NCI-H2171 treated with DMSO at 0.1 percent for 48 hours (cell line): ENCODE data around the gene SOCS3.

Experiments
- DNase-seq: peaks from one replicate; lab custom pipeline; 2025; lab: John Stamatoyannopoulos, UW

The SOCS3 gene, protein sequence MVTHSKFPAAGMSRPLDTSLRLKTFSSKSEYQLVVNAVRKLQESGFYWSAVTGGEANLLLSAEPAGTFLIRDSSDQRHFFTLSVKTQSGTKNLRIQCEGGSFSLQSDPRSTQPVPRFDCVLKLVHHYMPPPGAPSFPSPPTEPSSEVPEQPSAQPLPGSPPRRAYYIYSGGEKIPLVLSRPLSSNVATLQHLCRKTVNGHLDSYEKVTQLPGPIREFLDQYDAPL

GRCh38 chr17:78359997-78360370 is at the start of gene SOCS3:
Gene SOCS3 (minus strand): TSS chr17:78360077. CDS start chr17:78359095, 982 bp downstream.
- DNase-seq: peak; percentile 76

- DNase-seq: peak; percentile 78
Observed at GRCh38 chr17:78409191-78409928, 49.5 kb upstream of the SOCS3 start.

GRCh38 chr17:78408476-78409050 is 48.7 kb upstream of the SOCS3 start:
- DNase-seq: no peak

- peak; percentile 75 for DNase-seq
Observed at GRCh38 chr17:78407387-78408000, 47.6 kb upstream of the SOCS3 start.

DNA sequence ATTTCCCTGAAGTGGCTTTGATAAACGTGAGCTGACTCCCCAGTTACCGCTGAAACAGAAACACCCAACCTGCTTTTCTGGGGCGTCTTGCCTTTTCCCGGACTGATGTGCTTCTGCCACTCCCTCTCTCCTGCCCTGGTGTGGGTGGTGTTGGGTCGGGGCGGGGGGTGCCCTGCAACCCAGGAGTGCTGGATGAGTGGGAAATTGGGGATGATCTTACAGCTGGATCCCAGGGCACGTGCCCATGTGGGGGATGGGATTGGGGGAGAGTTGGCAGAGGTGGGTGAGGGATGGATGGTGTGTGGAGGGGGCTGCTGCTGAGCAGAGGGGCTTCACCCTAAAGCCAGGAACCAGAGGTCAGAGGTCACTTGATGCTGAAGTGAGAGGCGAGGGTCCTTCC is 47.0 kb upstream of the SOCS3 start:
- no peak for DNase-seq

GRCh38 chr17:78406396-78406795 is 46.5 kb upstream of the SOCS3 start:
- DNase-seq: no peak

- no peak for DNase-seq
Observed at GRCh38 chr17:78403822-78404221, 43.9 kb upstream of the SOCS3 start.

- no peak for DNase-seq
Observed at GRCh38 chr17:78401891-78402290, 42.0 kb upstream of the SOCS3 start.

DNA sequence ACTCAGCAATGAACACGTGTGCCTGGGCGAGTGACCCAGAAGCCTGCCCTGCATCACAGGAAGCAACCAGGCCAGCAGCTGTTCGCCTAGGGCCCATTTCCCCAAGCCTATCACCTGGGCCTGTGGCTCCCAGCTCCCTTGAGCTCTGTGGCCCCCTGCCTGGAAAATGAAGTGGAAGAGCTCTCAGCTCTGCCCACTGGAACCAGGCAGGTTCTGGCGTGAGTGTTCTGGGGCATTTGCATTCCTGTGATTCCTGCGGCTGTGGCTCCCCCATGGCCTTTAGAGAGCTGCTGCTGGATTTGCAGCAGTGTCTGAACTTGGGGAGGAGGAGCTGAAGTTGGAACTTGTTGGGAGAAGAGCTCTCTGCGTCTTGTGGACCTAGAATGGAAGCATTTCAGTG is 41.4 kb upstream of the SOCS3 start:
- DNase-seq: no peak

- no peak for DNase-seq
Observed at GRCh38 chr17:78400581-78401240, 40.8 kb upstream of the SOCS3 start.

DNA sequence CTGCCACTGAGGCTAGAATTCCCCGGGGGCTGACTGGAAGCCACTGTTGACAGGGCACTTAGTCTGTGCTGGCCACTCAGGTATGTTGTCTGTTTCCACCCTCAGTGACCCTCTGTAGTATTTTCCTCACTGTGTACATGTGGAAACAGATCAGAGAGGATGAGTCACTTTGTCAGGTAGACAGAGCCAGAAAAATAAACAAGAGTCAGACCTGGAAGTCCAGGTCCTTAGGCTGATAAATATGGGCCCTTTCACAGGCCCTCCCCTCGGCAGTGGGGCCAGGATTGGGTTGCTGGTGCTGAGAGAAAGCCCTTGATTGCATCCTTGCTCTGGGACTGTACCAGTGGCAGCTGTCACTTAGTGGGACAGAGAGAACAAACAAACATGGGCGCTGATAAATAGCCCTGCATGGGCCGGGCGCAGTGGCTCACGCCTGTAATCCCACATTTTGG is 39.8 kb upstream of the SOCS3 start:
- DNase-seq: no peak

- DNase-seq: no peak
Observed at GRCh38 chr17:78399028-78399692, 39.3 kb upstream of the SOCS3 start.

DNA sequence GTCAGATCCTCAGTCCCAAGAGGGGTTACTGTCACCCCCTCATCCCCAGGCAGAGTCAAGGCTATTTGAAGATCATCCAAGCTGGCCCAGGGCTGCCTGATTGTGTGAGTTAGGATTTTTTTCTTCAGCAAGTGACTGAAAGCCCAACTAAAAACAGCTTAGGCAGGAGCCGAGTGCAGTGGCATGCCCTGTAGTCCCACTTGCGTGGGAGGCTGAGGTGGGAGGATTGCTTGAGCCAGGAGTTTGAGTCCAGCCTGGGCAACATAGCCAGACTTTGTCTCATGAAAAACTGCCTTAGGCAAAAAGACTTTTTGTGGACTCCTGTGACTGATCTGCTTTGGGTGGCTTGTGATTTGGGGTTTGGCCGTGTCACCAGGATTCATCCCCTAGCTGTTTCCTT is 38.5 kb upstream of the SOCS3 start:
- no peak for DNase-seq

DNA sequence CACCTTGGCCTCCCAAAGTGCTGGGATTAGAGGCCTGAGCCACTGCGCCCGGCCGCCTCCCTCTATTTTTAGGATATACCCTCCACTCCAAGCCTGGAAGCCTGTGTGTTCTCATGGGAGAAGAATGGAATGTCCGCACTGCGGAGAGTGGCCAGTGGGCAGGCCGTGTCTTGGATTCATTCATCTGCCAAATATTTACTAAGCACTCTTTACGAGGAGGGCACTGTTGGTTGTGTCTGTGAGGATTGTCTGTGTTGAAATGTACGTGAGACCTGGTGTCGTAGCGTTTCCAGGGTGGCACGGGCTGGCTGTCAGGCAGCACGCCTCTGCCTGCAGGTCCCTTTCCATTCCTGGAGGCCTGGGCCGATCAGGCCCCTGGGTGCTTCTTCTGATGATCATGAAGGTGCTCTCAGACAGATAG is 37.8 kb upstream of the SOCS3 start:
- no peak for DNase-seq

- DNase-seq: no peak
Observed at GRCh38 chr17:78396441-78397337, 36.8 kb upstream of the SOCS3 start.

DNA sequence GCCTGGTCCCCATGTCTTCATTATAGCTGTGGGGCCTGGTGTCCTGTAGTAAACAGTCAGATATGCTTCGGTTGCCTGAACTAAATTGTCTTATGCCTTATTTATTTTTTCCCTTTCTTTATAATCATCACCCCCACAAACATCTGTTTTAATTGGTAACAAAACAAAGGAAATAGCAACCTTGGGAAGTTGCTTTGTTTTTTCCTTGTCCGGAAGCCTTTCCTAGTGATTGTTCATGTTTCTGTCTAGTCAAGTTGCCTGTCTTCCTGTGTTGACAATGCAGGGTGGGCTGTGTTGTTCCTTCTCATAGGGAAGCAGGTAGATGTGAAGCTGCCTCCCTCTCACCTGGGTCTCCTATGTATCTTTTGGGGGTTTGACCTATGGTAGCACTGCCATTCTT is 35.3 kb upstream of the SOCS3 start:
- no peak for DNase-seq

DNA sequence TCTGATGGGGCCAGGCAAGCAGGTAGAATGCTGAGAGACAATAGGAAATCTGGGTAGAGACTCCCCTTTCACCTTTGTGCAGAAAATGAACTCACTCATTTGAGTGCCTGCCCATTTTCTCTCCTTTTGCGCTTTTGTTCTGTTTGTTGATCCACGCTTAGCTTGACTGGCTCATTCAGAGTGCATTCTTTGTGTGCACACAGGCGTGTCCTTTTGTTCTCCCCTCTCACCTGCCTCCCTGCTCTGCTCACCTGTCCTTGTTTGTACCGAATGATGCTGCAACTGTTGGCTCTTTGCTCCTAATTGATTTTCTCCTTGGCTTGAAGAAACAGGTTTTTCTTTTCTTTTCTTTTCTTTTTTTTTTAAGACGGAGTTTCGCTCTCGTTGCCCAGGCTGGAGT is 34.3 kb upstream of the SOCS3 start:
- DNase-seq: no peak

GRCh38 chr17:78393575-78393974 is 33.7 kb upstream of the SOCS3 start:
- DNase-seq: no peak

- DNase-seq: no peak
Observed at GRCh38 chr17:78392295-78392694, 32.4 kb upstream of the SOCS3 start.

DNA sequence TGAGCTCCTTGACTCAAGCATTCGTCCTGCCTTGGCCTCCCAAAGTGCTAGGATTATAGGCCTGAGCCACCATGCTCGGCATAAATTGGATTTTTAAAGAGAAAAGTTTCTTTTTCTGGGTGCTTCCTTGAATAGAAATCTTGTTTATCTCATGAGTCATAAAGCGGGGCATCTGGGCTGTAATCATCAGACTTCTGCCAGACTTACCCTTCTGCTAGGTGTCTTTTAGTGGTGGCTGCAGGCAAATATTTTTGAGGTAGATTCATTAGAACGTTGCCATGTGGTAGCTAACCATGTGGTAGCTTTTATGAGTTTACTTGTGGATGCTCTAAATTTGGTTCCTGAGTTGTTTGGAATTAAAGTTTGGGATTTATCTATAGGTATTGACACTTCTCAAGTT is 32.0 kb upstream of the SOCS3 start:
- DNase-seq: no peak

GRCh38 chr17:78391051-78391431 is 31.2 kb upstream of the SOCS3 start:
- DNase-seq: no peak
